ENCODE results near the gene C14orf132. TPM values are rescaled to one million over a fixed set of nuclear protein-coding genes. Genes with fewer than 3 reads are reported as not detected.

The C14orf132 gene
- total RNA-seq, 2 donors from 2014 or later, result 1.3 to 2.8 TPM

DNA sequence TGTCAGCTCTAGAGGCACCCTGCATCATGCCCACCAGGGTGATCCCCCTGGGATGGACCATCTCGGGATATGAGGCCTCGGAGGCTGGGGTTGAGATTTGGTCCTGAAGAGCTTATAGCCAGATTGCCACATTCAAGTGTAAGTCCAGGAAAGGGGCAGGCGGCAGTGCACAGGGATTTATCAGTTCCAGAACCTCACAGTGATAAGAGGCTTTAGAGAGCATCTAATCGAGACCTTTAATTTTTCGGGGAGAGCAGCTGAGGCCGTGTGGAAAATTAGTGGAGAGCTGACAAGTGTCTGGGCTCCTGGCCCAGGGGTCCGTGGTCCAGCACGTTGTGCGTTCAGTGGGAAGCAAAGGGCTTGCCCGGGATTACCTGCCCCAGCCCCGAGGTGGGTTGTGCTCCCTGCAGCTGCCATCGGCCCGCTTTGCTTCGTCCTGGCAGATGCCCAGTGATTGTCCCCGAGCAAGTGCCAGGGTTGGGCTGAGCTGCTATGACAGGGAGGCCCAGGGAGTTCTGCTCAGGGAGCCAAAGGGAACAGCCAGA lies 52.1 kb downstream of the C14orf132 start:
- Mint-ChIP-seq H3K4me1 (no peaks in the 10 kb centered on the region), H3K4me3 (no peak overlapping the region), H3K27ac (no peak overlapping the region), H3K9me3 (no peaks in the 10 kb centered on the region), H3K27me3 (peaks cover 1% of the 10 kb centered on the region), H3K36me3 (ENCODE audit: low read depth) (no peaks in the 10 kb centered on the region)
- ATAC-seq (replicated peaks), result no peak

DNA sequence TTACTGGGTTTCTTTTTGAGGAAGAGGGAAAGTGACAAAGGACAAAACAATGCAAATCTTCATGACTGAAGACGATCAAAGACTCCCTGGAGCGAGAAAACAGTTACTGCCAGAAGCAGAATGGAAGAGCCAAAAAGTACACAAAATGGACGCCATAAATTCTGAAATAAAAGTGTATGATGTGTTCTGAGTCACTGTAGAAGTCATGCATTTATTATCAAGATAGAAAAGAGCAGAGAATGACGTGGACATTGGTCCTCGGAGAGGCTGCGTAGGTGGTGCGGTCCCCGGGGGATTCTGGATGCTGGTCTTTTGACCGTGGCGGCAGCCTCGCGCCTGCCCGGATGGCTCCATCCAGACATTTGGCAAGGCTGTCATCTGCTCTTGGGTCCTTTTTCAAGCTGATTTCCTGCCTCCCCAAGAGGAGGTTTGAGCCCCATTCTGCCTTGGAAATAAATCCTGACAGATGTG lies 52.8 kb downstream of the C14orf132 start:
- Mint-ChIP-seq H3K27ac (no peak overlapping the region), H3K9me3 (no peaks in the 10 kb centered on the region), H3K4me1 (no peaks in the 10 kb centered on the region), H3K4me3 (no peak overlapping the region), H3K27me3 (peaks cover 4% of the 10 kb centered on the region), H3K36me3 (ENCODE audit: low read depth) (no peaks in the 10 kb centered on the region)
- ATAC-seq (replicated peaks), result no peak

DNA sequence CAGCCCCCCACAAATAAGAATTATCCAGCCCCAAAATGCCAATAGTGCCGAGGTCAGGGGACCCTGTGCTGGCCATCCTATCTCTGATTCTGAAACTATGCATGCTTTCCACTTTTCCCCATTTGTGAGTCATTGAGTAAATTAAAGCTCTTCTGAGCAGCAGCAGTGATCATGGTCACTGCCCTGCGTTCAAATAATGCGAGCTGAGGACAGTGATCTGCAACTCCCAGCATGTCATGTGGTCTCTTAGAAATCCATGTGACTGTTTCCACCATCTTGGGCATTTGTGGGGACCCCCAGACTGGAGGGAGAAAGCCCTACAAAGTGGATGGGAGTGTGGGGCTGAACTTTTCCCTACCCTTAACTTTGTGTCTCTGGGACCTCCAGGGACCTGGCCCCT lies 53.8 kb downstream of the C14orf132 start:
- peaks cover 4% of the 10 kb centered on the region for H3K27me3 Mint-ChIP-seq
- no peaks in the 10 kb centered on the region for H3K36me3 Mint-ChIP-seq (ENCODE audit: low read depth)

DNA sequence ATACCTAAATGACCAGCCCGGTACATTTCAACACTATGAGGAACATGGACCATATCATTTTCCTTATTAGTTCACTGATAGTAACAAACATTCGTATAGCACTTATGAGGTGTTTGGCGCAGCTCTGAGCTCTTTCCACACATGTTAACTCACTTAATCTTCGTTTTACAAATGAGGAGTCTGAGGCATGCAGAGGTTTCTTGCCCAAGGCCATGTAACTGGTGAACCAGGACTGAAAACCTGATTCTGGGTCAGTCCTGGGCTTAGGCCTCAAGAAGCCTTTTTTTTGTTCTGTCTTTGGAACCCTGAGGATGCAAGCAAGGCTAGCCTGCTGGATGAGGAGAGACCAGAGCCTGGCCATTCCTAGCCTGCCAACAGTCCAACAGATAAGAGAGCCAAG lies 55.0 kb downstream of the C14orf132 start:
- no peaks in the 10 kb centered on the region for H3K36me3 Mint-ChIP-seq (ENCODE audit: low read depth)
- no peak overlapping the region for H3K4me3 Mint-ChIP-seq
- no peaks in the 10 kb centered on the region for H3K4me1 Mint-ChIP-seq
- peaks cover 4% of the 10 kb centered on the region for H3K27me3 Mint-ChIP-seq
- no peaks in the 10 kb centered on the region for H3K9me3 Mint-ChIP-seq
- no peak for ATAC-seq (replicated peaks)
- H3K27ac Mint-ChIP-seq, result no peak overlapping the region

More for the DNA sequence above, 53.8 kb downstream of the C14orf132 start:
- Mint-ChIP-seq H3K27ac (no peak overlapping the region), H3K4me3 (no peak overlapping the region), H3K4me1 (no peaks in the 10 kb centered on the region), H3K9me3 (no peaks in the 10 kb centered on the region)
- ATAC-seq (replicated peaks), result no peak

DNA sequence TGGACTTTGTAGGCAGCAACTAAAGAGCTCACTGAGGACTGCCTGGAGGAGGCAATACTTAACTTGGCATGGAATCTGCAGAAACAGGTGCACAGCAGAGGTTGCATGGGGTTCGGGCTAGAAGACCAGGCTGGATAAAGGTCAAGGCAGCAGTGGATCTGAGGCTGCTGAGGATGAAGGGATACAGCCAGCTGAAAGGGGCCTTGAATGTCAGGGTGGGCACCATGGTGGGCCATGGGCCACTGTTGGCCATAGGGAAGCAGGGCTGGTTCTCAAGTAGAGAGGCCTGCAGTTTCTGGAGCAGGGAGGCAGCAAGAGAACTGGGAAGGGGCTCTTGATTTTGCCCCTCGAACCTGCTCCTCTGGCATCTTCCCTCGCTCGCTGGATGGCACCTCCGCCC lies 55.5 kb downstream of the C14orf132 start:
- no peak for ATAC-seq (replicated peaks)
- Mint-ChIP-seq H3K27me3 (peaks cover 4% of the 10 kb centered on the region), H3K4me1 (no peaks in the 10 kb centered on the region), H3K4me3 (no peak overlapping the region), H3K9me3 (no peaks in the 10 kb centered on the region), H3K36me3 (ENCODE audit: low read depth) (no peaks in the 10 kb centered on the region), H3K27ac (no peak overlapping the region)

DNA sequence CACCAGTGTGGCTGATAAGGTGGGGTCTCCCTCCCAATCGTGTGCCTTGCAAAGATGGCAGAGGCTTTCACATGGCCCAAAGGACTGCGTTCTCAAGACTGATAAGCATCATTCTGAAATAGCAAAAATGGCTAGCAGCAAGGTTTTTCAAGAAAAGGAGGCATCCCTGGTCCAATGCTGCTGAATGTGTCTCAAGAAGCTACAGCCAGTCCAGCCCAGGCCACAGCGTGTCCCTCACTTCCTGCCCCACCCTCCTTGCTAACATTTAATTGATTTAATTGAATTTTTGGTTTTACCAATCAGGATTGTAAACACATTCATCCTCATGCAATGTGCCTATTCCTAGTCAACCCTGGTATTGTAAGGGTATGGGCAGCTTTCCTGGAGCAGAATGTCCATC lies 55.9 kb downstream of the C14orf132 start:
- H3K36me3 Mint-ChIP-seq (ENCODE audit: low read depth), result no peaks in the 10 kb centered on the region
- no peak overlapping the region for H3K4me3 Mint-ChIP-seq
- peaks cover 4% of the 10 kb centered on the region for H3K27me3 Mint-ChIP-seq
- H3K9me3 Mint-ChIP-seq, result no peaks in the 10 kb centered on the region
- no peak for ATAC-seq (replicated peaks)
- H3K27ac Mint-ChIP-seq, result no peak overlapping the region
- no peaks in the 10 kb centered on the region for H3K4me1 Mint-ChIP-seq

DNA sequence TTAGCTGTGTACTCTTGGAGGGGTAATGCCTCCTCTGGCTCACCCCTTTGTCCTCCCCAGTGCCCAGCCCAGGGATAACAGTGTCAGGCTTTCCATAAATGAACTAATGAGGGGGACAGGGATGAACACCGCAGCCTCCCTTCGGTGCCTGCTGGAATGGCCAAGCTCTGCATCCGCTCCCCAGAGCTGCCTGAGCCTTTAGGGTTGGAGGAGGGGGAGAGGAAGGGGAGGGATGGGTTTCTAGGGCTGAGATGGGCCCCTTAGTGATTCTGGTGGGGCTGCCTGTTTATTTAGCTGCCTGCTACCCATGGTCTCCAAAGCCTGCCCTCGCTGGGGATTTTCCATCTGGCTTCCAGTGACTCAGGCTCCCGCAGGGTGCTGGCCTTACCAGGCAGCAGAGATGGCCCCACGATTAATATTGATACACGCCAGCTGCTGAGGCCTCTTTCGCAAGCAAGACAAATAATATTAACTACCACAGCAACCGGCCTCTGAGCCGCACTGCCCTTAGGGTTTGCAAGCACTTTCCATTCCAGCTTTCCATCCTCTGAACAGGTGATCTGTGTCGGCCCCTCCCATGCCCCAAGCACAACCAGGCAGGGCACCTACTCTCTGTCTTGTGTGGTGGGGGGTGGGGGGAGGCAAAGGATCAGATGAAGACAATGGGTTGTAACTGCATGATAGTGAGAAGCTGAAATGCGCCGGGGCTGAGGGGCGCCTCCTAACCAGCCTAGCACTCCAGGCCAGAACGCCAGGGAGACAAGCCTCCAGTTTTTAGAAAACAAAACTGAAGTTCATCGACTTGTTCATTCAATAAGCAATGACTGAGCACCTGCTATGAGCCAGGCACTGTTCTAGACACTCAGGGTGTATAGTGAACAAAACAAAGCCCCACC lies 56.7 kb downstream of the C14orf132 start:
- H3K4me1 Mint-ChIP-seq, result no peaks in the 10 kb centered on the region

GRCh38 chr14:96096639-96097610 lies 57.8 kb downstream of the C14orf132 start:
- Mint-ChIP-seq H3K36me3 (ENCODE audit: low read depth) (no peaks in the 10 kb centered on the region), H3K27ac (no peak overlapping the region), H3K4me3 (no peak overlapping the region)

More for the DNA sequence above, 56.7 kb downstream of the C14orf132 start:
- no peak overlapping the region for H3K4me3 Mint-ChIP-seq
- no peak for ATAC-seq (replicated peaks)
- no peaks in the 10 kb centered on the region for H3K36me3 Mint-ChIP-seq (ENCODE audit: low read depth)
- H3K9me3 Mint-ChIP-seq, result no peaks in the 10 kb centered on the region
- peaks cover 4% of the 10 kb centered on the region for H3K27me3 Mint-ChIP-seq
- H3K27ac Mint-ChIP-seq, result no peak overlapping the region

DNA sequence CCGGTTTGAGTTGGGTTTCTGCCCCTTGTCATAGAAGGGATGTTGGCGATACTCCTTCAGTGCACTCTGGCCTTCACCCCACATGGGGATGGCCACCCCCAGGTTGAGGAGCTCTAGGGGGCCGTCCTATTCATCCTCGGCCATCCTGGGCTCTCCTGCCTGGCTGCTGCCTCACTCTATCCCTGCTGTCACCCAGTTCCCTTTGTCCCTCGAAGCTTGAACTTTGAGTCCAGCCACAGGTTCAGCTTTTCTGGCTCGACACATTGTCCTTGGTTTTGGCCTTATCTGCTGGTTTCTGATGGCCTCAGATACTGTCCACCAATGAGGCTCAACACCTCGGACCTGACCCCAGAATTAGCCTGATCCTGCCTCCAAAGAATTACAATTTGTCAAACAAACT lies 58.6 kb downstream of the C14orf132 start:
- H3K27ac Mint-ChIP-seq, result no peak overlapping the region
- ATAC-seq (replicated peaks), result no peak
- H3K36me3 Mint-ChIP-seq (ENCODE audit: low read depth), result no peaks in the 10 kb centered on the region
- no peak overlapping the region for H3K4me3 Mint-ChIP-seq
- H3K27me3 Mint-ChIP-seq, result peaks cover 4% of the 10 kb centered on the region
- no peaks in the 10 kb centered on the region for H3K9me3 Mint-ChIP-seq
- H3K4me1 Mint-ChIP-seq, result no peaks in the 10 kb centered on the region

More at GRCh38 chr14:96096639-96097610, 57.8 kb downstream of the C14orf132 start:
- Mint-ChIP-seq H3K4me1 (no peaks in the 10 kb centered on the region), H3K27me3 (peaks cover 4% of the 10 kb centered on the region), H3K9me3 (no peaks in the 10 kb centered on the region)
- ATAC-seq (replicated peaks), result no peak

DNA sequence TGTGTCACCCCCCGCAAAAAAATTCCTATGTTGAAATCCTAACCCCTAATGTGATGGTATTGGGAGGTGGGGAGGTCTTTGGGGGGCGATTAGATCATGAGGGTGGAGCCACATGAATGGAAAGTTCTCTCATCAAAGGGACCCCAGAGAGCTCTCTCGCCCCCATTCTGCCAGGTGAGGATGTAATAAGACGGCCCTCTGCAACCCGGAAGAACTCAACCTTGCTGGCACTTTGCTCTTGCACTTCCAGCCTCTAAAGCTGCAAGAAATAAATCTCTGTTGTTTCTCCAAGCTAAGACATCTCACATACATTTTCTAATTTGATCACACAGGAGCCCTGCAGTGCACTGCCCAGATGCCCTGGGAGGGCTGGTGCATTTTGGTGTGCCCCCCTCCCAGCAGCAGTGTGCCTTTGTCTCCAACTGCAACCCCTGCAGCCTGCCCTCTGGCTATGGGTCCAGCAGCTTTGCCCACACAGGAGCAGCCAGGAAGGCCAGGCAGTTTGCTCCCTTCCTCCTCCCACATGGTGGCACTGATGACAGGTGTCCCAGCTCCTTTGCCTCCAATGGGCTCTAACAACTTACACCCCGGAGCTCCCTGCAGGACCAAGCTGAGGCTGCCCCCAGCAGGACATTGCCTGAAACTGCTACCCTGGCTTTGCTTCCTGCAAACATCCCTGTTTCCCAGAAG lies 59.3 kb downstream of the C14orf132 start:
- H3K9me3 Mint-ChIP-seq, result no peaks in the 10 kb centered on the region
- no peaks in the 10 kb centered on the region for H3K36me3 Mint-ChIP-seq (ENCODE audit: low read depth)
- peaks cover 4% of the 10 kb centered on the region for H3K27me3 Mint-ChIP-seq
- no peak overlapping the region for H3K27ac Mint-ChIP-seq
- no peak for ATAC-seq (replicated peaks)
- no peaks in the 10 kb centered on the region for H3K4me1 Mint-ChIP-seq
- no peak overlapping the region for H3K4me3 Mint-ChIP-seq

GRCh38 chr14:96098999-96099335 lies 59.8 kb downstream of the C14orf132 start:
- Mint-ChIP-seq H3K36me3 (ENCODE audit: low read depth) (no peaks in the 10 kb centered on the region), H3K9me3 (no peaks in the 10 kb centered on the region), H3K27ac (no peak overlapping the region), H3K4me1 (no peaks in the 10 kb centered on the region), H3K4me3 (no peak overlapping the region), H3K27me3 (peaks cover 4% of the 10 kb centered on the region)
- ATAC-seq (replicated peaks), result no peak

DNA sequence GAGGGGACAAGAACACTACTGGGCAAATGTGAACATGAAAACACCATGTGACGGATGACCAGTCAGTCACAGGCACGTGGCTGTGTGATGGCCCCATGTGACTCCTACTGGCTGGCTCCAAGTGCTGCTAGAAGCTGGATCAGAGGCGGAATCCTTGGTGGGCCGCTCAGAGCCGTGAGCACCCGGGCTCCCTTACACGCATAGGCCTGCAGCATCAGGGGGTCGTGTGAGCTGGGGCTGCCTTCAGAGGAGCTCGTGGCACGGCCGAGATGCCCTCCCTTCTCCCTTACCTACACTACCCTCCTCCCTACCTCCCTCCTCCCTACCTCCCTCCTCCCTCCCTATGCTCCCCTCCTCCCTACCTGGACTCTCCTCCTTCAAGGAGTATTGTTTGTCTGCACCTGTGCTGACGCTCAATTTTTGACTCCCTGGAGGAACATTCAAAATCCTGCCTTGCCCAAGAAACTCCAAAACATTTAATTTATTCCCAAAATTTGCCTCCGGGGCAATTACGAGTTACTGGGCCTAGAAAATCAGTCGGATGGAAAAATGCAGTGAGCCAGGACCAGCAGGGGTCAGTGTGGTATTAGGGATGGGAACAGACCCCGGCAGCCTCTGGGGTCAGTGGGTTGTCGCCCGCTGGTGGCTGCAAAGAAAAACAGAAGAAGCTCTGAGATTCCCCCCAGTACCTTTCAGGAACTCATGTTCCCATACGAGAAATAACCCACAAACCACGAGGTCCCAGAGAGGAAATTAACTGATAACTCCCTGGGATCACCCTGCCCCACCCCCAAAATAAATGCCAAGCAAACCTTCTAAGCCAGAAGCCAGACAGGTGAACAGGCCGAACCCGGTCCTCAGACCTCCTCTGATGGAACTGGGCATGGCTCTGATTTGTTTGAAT lies 61.3 kb downstream of the C14orf132 start:
- ATAC-seq (replicated peaks), result peak; percentile 55
- Mint-ChIP-seq H3K9me3 (no peaks in the 10 kb centered on the region), H3K27me3 (peaks cover 4% of the 10 kb centered on the region), H3K4me3 (no peak overlapping the region), H3K27ac (no peak overlapping the region), H3K36me3 (ENCODE audit: low read depth) (no peaks in the 10 kb centered on the region), H3K4me1 (no peaks in the 10 kb centered on the region)

GRCh38 chr14:96102081-96102856 lies 63.1 kb downstream of the C14orf132 start:
- Mint-ChIP-seq H3K27ac (no peak overlapping the region), H3K4me3 (no peak overlapping the region), H3K27me3 (no peaks in the 10 kb centered on the region)

More at GRCh38 chr14:96102081-96102856, 63.1 kb downstream of the C14orf132 start:
- Mint-ChIP-seq H3K9me3 (no peaks in the 10 kb centered on the region), H3K36me3 (ENCODE audit: low read depth) (no peaks in the 10 kb centered on the region), H3K4me1 (no peaks in the 10 kb centered on the region)
- no peak for ATAC-seq (replicated peaks)

All from activated T-helper 17 cell treated with anti-CD3 and anti-CD28 coated beads, Interleukin-2, amount 50 U/mL, for 72 hours (primary cell).